SK-N-SH treated with all-trans-retinoic acid at 6 μM for 48 hours (cell line): ENCODE data around the gene ENHO.

Source experiments
- BACH2 ChIP-seq: fragments of 250-450 bp; sonication (Bioruptor Pico); IDR thresholded peaks from 2 replicates; pipeline ENCODE4 v1.9.0; 2021; ENCODE audit warnings: mild to moderate bottlenecking, borderline replicate concordance
- GLIS3 ChIP-seq: fragments of 250-450 bp; sonication (Bioruptor Pico); IDR thresholded peaks from 2 replicates; pipeline ENCODE4 v1.5.0; 2020; ENCODE audit warnings: mild to moderate bottlenecking, moderate library complexity
- ISL1 ChIP-seq: fragments of 250-450 bp; sonication (Bioruptor Pico); IDR thresholded peaks from 2 replicates; pipeline ENCODE4 v2.1.2; 2022; ENCODE audit warnings: mild to moderate bottlenecking, moderate library complexity
- OSR1 ChIP-seq: fragments of 250-450 bp; sonication (Bioruptor Pico); IDR thresholded peaks from 2 replicates; pipeline ENCODE4 v1.8.0; 2022; ENCODE audit warnings: moderate library complexity, mild to moderate bottlenecking, inconsistent platforms
- SNAI2 ChIP-seq: fragments of 250-450 bp; sonication (Bioruptor Pico); IDR thresholded peaks from 2 replicates; pipeline ENCODE4 v1.5.0; 2020; ENCODE audit warnings: mild to moderate bottlenecking, moderate library complexity
- TCF4 ChIP-seq: fragments of 250-450 bp; sonication (Bioruptor Pico); IDR thresholded peaks from 2 replicates; pipeline ENCODE4 v1.8.0; 2021; ENCODE audit warnings: mild to moderate bottlenecking, moderate library complexity, borderline replicate concordance
- ZC3H10 ChIP-seq: fragments of 250-450 bp; sonication (Bioruptor Pico); IDR thresholded peaks from 2 replicates; pipeline ENCODE4 v1.5.1; 2021; ENCODE audit warnings: mild to moderate bottlenecking, moderate library complexity
- ZFP3 ChIP-seq: fragments of 250-450 bp; sonication (Bioruptor Pico); IDR thresholded peaks from 2 replicates; pipeline ENCODE4 v1.5.0; 2020; ENCODE audit warnings: mild to moderate bottlenecking, moderate library complexity
- ZNF70 ChIP-seq: fragments of 450-650 bp; formaldehyde crosslinking; IDR thresholded peaks from 2 replicates; pipeline ENCODE4 v1.5.0; 2020; ENCODE audit warnings: mild to moderate bottlenecking, moderate library complexity
- TF ChIP-seq, protein P1 (sequence below): fragments of 250-450 bp; sonication (Bioruptor Pico); IDR thresholded peaks from 2 replicates; pipeline ENCODE4 v1.8.0; 2020; ENCODE audit warnings: mild to moderate bottlenecking, moderate library complexity, borderline replicate concordance
- TF ChIP-seq, protein P2 (sequence below): fragments of 250-450 bp; sonication (Bioruptor Pico); IDR thresholded peaks from 2 replicates; pipeline ENCODE4 v1.5.1; 2020; ENCODE audit warnings: low read depth, mild to moderate bottlenecking, moderate library complexity
- TF ChIP-seq, protein P3 (sequence below): fragments of 250-450 bp; sonication (Bioruptor Pico); IDR thresholded peaks from 2 replicates; pipeline ENCODE4 v1.8.0; 2021; ENCODE audit warnings: low read depth, mild to moderate bottlenecking, moderate library complexity, borderline replicate concordance

DNA sequence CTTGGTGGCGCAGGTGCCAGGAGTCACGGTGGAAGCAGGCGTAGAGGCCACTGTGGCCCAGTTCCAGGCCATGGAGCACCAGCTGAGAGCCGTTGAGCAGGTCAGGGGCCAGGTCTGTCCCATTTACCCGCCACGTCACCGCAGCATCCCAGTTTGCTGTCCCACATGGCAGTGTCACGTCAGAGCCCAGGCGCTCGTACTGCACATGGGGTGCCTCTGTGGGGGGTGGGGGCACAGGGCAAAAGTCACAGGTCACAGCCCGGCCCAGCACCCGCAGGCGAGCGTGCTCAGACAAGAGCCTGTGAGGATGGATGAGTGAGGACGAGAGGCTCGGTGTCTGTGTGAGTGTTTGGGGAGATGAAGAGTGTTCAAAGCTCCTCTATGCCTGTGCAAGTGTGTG lies 41.8 kb upstream of the ENHO start:
- TF ChIP-seq SNAI2 (CRISPR knock-in tag) (no peak), ZNF70 (CRISPR knock-in tag) (no peak), GLIS3 (CRISPR knock-in tag) (no peak), OSR1 (CRISPR knock-in tag) (no peak), TCF4 (CRISPR knock-in tag) (no peak), ISL1 (no peak), BACH2 (CRISPR knock-in tag) (no peak), ZC3H10 (CRISPR knock-in tag) (no peak), ZFP3 (CRISPR knock-in tag) (no peak)
- TF ChIP-seq, protein P1, sequence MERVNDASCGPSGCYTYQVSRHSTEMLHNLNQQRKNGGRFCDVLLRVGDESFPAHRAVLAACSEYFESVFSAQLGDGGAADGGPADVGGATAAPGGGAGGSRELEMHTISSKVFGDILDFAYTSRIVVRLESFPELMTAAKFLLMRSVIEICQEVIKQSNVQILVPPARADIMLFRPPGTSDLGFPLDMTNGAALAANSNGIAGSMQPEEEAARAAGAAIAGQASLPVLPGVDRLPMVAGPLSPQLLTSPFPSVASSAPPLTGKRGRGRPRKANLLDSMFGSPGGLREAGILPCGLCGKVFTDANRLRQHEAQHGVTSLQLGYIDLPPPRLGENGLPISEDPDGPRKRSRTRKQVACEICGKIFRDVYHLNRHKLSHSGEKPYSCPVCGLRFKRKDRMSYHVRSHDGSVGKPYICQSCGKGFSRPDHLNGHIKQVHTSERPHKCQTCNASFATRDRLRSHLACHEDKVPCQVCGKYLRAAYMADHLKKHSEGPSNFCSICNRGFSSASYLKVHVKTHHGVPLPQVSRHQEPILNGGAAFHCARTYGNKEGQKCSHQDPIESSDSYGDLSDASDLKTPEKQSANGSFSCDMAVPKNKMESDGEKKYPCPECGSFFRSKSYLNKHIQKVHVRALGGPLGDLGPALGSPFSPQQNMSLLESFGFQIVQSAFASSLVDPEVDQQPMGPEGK (CRISPR knock-in tag): no peak
- TF ChIP-seq, protein P2, sequence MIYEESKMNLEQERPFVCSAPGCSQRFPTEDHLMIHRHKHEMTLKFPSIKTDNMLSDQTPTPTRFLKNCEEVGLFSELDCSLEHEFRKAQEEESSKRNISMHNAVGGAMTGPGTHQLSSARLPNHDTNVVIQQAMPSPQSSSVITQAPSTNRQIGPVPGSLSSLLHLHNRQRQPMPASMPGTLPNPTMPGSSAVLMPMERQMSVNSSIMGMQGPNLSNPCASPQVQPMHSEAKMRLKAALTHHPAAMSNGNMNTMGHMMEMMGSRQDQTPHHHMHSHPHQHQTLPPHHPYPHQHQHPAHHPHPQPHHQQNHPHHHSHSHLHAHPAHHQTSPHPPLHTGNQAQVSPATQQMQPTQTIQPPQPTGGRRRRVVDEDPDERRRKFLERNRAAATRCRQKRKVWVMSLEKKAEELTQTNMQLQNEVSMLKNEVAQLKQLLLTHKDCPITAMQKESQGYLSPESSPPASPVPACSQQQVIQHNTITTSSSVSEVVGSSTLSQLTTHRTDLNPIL: no peak
- TF ChIP-seq, protein P3, sequence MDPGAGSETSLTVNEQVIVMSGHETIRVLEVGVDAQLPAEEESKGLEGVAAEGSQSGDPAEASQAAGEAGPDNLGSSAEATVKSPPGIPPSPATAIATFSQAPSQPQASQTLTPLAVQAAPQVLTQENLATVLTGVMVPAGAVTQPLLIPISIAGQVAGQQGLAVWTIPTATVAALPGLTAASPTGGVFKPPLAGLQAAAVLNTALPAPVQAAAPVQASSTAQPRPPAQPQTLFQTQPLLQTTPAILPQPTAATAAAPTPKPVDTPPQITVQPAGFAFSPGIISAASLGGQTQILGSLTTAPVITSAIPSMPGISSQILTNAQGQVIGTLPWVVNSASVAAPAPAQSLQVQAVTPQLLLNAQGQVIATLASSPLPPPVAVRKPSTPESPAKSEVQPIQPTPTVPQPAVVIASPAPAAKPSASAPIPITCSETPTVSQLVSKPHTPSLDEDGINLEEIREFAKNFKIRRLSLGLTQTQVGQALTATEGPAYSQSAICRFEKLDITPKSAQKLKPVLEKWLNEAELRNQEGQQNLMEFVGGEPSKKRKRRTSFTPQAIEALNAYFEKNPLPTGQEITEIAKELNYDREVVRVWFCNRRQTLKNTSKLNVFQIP: no peak
